Measurements from ENCODE around the gene FZR1.
"Not testable (repeated sequence)": the region's sequence is repeated elsewhere in the genome, so short reads cannot be mapped to it uniquely, and the experiment has no call there.

FZR1 gene

DNA sequence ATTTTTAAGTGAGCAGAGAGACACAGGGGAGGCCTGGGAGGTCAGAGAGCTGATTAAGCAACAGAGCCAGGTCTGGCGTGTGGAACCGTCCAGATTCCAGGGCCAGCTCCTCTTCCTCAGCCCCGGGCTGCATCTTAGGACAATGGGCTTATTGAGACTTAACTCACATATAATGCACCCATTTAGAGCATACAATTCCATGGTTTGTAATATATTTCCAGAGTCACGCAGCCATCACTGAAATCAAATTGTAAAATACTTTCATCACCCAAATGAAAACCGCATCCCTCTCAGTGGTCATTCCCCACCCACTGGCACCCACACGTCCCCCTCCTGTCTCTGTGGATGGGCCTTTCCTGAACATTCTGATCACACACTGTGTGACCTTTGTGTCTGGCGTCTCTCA is 64.5 kb downstream of the FZR1 start:
- FAIRE-seq (no peak), DNase-seq (ENCODE audit: low spot score) (no peak)

DNA sequence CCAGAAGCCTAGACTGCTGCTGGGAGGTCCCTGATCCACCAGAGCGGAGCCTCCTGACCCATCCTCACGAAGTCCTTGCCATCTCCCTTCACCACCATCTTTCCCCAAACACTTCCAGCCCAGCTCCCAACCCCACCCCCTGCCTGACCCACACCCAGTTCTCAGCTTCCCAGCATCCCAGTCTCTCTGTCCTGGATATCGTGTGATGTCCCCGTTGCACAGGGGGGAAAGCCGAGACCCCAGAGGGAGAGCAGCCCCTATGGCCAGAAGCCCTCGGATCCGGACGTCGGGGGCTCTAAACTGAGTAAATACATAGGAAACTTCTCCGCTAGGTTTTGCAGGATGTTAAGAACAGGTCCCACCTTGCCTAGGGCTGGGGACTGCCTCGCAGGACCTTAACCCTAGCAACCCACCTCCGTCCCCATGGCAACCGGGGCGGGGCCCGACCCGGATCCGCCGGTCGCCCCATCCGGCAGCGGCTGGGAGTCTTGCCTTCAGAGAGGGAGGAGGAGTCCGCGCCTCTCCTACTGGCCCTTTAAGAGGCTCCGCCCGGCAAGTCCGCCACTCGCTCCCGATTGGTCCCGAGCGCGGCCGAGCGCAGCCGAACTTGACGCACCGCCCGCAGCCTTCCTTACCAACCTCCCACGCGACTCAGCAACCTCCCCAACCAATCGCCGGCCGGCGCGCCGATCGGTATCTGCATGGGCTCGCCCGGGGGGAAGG is 66.2 kb downstream of the FZR1 start:
- FAIRE-seq, result peak; percentile 90
- peak; percentile 97 for DNase-seq (ENCODE audit: low spot score)

GRCh38 chr19:3572855-3573161 is 66.7 kb downstream of the FZR1 start, which contains the start of gene HMG20B:
TSS of gene HMG20B (plus strand) at chr19:3572944. CDS start at chr19:3573310, 366 bp downstream.
- no peak for DNase-seq (ENCODE audit: low spot score)
- FAIRE-seq, result no peak

DNA sequence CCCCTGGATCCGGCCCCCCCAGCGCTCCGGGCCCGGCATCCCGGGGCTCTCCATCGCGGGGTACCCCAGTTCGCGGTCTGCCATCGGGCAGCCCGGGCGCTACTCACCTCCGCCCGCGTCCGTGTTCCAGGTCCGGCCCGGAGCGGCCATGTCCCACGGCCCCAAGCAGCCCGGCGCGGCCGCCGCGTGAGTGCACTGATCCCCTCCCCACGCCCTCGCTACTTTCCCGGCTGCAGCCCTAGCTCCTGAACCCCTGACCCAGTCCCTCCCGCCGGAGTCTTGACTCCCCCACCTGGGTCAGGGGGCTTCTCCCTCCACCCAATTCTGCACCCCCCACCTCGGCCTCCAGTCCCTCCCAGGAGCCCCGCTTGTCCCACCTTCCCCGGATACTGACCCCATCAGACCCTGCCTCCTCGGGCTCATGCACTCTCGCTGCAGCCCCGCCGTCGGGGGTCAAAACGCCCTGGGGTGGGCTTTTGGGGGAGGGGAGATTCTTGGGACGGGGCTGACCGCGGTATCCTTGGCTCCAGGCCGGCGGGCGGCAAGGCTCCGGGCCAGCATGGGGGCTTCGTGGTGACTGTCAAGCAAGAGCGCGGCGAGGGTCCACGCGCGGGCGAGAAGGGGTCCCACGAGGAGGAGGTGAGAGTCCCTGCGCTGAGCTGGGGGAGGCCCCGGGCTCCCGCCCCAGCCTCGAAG is 67.2 kb downstream of the FZR1 start:
- FAIRE-seq (no peak), DNase-seq (ENCODE audit: low spot score) (no peak)

- peak; percentile 88 for DNase-seq (ENCODE audit: low spot score)
- peak; percentile 71 for FAIRE-seq
These were observed 67.9 kb downstream of the FZR1 start for GRCh38 chr19:3573858-3574637.

DNA sequence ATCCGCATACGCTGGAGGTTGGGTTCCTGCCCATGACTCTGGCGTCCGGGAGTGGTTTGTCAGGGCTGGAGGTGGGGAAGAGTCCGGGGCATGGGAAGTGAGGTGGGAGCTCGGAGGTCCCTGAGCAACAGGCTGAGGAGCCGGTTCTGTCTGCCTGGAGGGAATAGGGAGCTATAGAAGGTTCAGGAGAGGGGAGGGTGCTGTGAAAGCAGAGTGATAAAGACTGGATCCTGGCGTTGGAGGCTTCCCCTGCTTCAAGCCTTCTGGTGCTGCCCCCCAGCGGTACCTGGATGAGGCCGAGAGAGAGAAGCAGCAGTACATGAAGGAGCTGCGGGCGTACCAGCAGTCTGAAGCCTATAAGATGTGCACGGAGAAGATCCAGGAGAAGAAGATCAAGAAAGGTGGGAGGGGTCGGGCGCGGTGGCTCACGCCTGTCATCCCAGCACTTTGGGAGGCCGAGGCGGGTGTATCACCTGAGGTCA is 69.2 kb downstream of the FZR1 start:
- FAIRE-seq (no peak), DNase-seq (ENCODE audit: low spot score) (no peak)

DNA sequence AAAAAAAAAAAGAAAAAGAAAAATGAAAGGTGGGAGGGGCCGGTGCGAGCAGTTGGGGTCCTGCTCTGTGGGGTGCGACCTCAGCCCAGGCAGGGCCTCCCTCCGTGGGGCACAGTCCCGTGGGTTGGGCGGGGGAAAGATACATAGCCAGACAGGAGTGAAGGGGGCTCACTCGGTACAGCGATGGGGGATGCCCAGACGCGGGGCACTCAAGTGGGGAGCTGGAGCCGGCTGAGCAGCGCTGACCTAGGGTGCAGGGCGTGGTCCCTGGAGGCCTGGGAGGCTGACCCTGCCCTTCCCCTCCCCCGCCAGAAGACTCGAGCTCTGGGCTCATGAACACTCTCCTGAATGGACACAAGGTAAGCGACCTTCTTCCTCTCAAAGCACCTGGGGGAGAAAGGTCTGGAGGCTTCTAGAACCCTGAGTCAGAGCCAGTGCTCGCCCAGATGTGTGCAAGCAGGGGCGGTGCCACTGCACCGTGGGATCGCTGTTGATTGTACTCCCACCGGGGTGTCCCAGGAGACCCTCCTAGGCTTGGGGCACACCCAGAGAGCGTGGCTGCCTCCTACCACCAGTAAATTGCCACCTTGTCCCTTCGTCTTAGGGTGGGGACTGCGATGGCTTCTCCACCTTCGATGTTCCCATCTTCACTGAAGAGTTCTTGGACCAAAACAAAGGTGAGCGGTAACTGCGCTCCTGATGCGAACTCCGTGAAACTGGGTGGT is 70.0 kb downstream of the FZR1 start:
- FAIRE-seq (no peak), DNase-seq (ENCODE audit: low spot score) (no peak)

DNA sequence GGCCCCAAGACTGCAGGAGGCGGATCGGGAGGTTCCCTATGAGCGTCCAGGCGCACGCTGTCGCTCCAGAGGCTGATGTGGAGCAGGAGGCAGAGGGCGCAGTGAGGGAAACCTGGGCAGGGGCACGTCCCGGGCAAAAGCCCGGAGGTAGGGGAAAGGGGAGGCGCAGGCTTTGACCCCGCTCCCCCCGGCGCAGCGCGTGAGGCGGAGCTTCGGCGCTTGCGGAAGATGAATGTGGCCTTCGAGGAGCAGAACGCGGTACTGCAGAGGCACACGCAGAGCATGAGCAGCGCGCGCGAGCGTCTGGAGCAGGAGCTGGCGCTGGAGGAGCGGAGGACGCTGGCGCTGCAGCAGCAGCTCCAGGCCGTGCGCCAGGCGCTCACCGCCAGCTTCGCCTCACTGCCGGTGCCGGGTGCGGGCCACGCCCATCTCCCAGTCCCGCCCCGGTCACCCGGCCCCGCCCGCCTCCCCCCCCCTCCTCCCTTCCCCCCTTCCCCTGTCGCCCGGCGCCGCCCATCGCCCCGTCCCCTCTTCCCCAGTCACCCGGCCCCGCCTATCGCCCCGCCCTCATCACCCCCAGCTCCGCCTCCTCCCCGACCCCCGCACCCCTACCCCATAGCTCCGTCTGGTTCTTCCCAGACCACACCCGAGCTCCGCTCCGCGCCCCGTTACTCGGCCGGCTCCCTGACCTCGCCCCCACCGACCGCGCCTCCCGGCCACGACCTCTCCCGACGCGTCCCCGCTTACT is 70.8 kb downstream of the FZR1 start:
- DNase-seq (ENCODE audit: low spot score) (no peak), FAIRE-seq (no peak)

DNA sequence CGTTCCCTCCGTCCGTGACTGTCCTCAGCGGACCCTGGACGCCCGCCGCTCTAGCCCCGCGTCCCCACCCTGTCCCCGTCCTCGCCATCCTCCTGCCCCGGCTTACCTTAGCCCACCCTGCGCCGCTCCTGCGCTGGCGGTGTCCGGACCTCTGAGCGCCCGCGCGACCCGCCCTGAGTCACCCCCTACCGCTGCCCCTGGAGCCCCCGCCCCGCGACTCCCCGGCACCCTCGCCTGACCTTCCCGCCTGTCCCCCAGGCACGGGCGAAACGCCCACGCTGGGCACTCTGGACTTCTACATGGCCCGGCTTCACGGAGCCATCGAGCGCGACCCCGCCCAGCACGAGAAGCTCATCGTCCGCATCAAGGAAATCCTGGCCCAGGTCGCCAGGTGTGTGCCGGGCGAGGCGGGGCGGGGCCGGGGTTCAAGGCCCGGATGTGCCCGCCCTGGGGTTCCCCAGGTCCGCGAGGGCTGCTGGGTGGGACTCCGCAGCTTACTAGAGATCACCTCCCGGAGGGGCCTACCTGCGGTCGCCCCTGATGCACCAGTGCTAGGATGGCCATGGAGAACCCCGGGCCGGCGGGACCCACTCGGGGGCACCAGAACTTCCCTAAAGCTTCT is 71.7 kb downstream of the FZR1 start:
- DNase-seq (ENCODE audit: low spot score) (no peak), FAIRE-seq (no peak)

DNA sequence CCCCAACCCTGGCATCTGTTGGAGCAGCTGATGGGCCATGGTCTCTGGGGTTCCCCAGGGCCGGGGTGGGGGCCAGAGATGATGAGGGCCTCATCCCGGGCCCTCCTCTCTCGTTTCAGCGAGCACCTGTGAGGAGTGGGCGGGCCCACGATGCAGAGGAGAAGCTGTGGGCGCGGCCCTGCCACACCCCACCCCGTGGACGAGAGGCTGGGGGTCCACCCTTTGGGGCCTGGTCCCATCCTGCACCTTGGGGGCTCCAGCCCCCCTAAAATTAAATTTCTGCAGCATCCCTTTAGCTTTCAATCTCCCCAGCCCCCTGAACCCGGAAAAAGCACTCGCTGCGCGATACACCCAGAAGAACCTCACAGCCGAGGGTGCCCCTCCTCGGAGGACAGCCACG is 72.3 kb downstream of the FZR1 start:
- DNase-seq (ENCODE audit: low spot score), result no peak
- no peak for FAIRE-seq

DNA sequence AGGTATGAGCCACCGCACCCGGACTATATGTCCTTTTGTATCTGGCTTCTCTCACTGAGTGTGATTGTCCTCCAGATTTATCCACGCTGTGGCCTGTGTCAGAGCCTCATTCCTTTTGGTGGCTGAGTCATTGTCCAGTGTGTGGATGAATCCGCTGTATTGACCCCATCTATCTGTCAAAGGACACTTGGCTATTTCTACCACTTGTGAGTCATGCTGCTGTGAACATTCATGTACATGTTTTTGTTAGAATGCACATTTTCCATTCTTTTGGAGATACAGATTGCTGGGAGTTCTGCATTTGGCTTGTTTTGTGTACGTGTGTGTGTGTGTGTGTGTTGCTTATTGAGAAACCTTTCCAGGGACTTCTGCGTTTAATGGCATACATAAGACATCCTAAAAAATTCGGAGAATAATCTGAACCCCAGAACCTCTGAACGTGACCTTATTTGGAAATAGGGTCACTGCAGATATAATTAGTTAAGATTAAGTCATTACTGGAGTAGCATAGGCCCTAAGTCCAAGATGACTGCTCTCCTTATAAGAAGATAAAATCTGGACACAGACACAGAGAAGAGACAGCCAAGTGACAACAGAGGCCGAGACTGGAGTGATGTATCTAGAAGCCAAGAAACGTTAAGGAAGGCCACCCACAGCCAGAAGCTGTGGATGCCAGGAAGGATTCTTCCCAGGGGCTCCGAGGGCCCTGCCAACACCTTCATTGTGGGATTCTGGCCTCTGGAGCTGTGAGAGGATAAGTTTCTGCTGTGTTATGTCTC is 74.2 kb downstream of the FZR1 start:
- FAIRE-seq (peak; percentile 88), DNase-seq (ENCODE audit: low spot score) (peak; percentile 76)

DNA sequence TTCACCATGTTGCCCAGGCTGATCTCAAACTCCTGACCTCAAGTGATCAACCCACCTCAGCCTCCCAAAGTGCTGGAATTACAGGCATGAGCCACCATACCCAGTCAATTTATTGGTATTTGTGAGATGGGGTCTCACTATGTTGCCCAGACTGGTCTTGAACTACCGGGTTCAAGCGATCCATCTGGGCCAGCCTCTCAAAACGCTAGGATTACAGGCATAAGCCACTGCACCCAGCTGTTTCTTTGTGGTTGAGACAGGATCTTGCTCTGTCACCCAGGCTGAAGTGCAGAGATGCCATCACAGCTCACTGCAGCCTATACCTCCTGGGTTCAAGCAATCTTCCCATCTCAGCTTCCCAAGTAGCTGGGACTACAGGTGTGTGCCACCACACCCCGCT is 75.7 kb downstream of the FZR1 start:
- not testable (repeated sequence) for FAIRE-seq; DNase-seq (ENCODE audit: low spot score)

GRCh38 chr19:3584036-3584802 is 78.1 kb downstream of the FZR1 start:
- FAIRE-seq; DNase-seq (ENCODE audit: low spot score): not testable (repeated sequence)

DNA sequence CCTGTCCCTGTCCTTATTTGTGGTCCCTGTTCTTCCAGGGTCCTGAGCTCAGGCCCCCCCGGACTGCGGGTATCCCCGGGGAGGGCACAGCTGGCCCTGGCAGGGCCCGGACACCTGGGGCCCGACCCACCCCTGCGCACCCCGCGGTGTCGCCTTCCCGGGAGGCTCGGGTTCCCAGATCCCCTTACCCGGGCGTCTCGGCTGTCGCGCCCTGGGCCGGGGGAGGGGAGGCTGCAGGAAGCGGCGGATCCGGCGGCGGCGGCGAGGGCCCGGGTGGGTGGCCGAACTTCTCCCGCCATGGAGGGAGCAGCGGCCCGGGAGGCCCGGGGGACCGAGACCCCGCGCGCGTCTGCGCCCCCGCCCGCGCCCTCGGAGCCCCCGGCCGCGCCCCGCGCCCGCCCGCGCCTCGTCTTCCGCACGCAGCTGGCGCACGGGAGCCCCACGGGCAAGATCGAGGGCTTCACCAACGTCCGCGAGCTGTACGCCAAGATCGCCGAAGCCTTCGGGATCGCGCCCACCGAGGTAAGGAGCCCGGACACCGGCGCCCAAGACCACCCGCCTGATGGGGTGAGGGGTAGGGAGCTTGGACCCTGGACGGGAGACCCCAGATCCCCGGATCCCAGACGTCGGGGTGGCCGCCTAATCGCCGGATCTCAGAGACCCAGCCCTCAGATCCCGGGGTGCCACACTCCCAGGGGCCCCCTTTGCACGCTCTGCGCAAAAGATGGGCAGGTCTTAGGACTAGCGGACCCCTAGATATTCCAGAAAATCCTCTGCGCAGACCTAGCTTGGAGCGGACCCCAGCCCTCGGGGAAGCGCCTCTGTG is 79.4 kb downstream of the FZR1 start, which contains the start of gene GIPC3:
Gene GIPC3, plus strand, starts transcription at position 178 of the 826 bp plus-strand sequence. Its CDS starts 120 bp downstream, at position 298.
- DNase-seq (ENCODE audit: low spot score), result no peak
- FAIRE-seq, result no peak

- FAIRE-seq (no peak), DNase-seq (ENCODE audit: low spot score) (no peak)
These were observed 80.1 kb downstream of the FZR1 start for GRCh38 chr19:3586127-3586626.

- no peak for DNase-seq (ENCODE audit: low spot score)
- no peak for FAIRE-seq
These were observed 80.7 kb downstream of the FZR1 start for GRCh38 chr19:3586707-3587346.

Measured in RCC 7860 (cell line).